GM21825 (cell line): ENCODE results near the gene TRPC5OS.

ENCODE experiments used
- ATAC-seq: cut with Tn5 transposase; IDR thresholded peaks from one replicate; pipeline ENCODE4 v1.9.1; 2021; ENCODE audit warnings: mild to moderate bottlenecking, moderate library complexity; ENCODE audit not compliant: unreplicated experiment

Gene TRPC5OS

GRCh38 chrX:111892375-111892774 lies 16.4 kb downstream of the TRPC5OS start:
- no peak for ATAC-seq

GRCh38 chrX:111896148-111896547 lies 20.2 kb downstream of the TRPC5OS start:
- no peak for ATAC-seq

- no peak for ATAC-seq
Observed at GRCh38 chrX:111914398-111915090, 38.6 kb downstream of the TRPC5OS start.

GRCh38 chrX:111917591-111917990 lies 41.6 kb downstream of the TRPC5OS start:
- no peak for ATAC-seq

- ATAC-seq: no peak
Observed at GRCh38 chrX:111928456-111928855, 52.5 kb downstream of the TRPC5OS start.
